Measurements from ENCODE around the gene RASSF7. TPM values are rescaled to one million over a fixed set of nuclear protein-coding genes. Genes with fewer than 3 reads are reported as not detected.

RASSF7 gene
- total and polyA plus RNA-seq, 2 donors (not counting 1 experiment from before 2014, with no cell fraction given): 29.8 to 89.3 TPM

DNA sequence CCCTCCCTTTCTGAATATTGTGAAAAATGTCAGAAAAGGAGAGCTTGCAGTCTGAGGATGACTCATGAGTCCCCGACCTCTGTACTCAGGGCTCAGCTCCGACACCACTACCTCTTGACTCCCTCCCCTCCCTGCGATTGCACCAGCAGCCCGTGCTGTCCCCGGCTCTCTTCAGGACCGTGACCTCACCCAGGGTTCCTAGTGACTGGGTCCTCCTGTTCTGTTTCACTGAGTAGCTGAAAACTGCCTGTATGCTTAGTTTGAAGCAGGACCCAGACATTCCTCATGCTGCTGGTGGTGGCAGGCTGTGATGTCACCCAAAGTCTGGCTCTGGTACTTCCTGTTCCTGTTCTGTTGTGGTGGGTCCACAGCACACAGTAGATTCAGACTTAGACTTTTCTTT lies 27.2 kb downstream of the RASSF7 start:
- Histone ChIP-seq H3K4me2 (replicated peaks; ENCODE audit: low read depth, low read length, poor library complexity, severe bottlenecking) (no peak overlapping the region), H3K4me3 (ENCODE audit: control extremely low read depth in 1 of 5, extremely low read depth in 1 of 5, insufficient read depth in 1 of 5, low read depth in 2 of 5, low read length in 4 of 5) (no peak overlapping the region), H3K79me2 (ENCODE audit: control insufficient read depth, insufficient read depth, low read length) (peaks cover 61% of the 10 kb centered on the region), H2AFZ (ENCODE audit: insufficient read depth, low read depth, low read length, poor library complexity, severe bottlenecking) (no peak overlapping the region), H3K9me3 (ENCODE audit: control extremely low read depth in 1 of 3, control insufficient read depth in 2 of 3, insufficient read depth in 1 of 3, low read length in 2 of 3) (no peaks in the 10 kb centered on the region), H3K36me3 (replicated peaks in 1 of 2; ENCODE audit: control extremely low read depth in 1 of 2, control insufficient read depth in 1 of 2, extremely low read depth in 1 of 2, insufficient read depth in 2 of 2, low read length in 1 of 2) (peaks cover 0 to 69% of the 10 kb centered on the region in 2 experiments), H3K27me3 (replicated peaks in 1 of 4; ENCODE audit: control extremely low read depth in 1 of 4, control insufficient read depth in 3 of 4, insufficient read depth in 4 of 4, low read length in 3 of 4) (no peaks in the 10 kb centered on the region), H3K27ac (ENCODE audit: low read length in 2 of 2) (no peak overlapping the region), H3K9ac (ENCODE audit: low read length) (no peak overlapping the region), H3K4me1 (ENCODE audit: control insufficient read depth in 2 of 2, insufficient read depth in 2 of 2, low read length in 2 of 2) (peaks cover 0 to 3% of the 10 kb centered on the region in 2 donors), H4K20me1 (ENCODE audit: control insufficient read depth, insufficient read depth, low read length, poor library complexity, severe bottlenecking) (peaks cover 75% of the 10 kb centered on the region)
- TF ChIP-seq, protein P1, sequence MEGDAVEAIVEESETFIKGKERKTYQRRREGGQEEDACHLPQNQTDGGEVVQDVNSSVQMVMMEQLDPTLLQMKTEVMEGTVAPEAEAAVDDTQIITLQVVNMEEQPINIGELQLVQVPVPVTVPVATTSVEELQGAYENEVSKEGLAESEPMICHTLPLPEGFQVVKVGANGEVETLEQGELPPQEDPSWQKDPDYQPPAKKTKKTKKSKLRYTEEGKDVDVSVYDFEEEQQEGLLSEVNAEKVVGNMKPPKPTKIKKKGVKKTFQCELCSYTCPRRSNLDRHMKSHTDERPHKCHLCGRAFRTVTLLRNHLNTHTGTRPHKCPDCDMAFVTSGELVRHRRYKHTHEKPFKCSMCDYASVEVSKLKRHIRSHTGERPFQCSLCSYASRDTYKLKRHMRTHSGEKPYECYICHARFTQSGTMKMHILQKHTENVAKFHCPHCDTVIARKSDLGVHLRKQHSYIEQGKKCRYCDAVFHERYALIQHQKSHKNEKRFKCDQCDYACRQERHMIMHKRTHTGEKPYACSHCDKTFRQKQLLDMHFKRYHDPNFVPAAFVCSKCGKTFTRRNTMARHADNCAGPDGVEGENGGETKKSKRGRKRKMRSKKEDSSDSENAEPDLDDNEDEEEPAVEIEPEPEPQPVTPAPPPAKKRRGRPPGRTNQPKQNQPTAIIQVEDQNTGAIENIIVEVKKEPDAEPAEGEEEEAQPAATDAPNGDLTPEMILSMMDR (IDR thresholded peaks at IDR 0.05): no peak
- no peak for TF ChIP-seq EZH2 (IDR thresholded peaks at IDR 0.05; ENCODE audit: borderline replicate concordance, insufficient read depth, low read depth, low read length, poor library complexity, severe bottlenecking)
- Mint-ChIP-seq H3K4me3 (no peak overlapping the region), H3K27ac (no peak overlapping the region), H3K9me3 (ENCODE audit: insufficient read depth) (no peaks in the 10 kb centered on the region), H3K4me1 (no peaks in the 10 kb centered on the region), H3K27me3 (no peaks in the 10 kb centered on the region)
- ChIA-PET POLR2A (interaction anchor here (0.6 to 0.7 kb wide), 2 partner anchors 27 to 347 kb away, joined by 4 to 7 read pairs; no protein-coding TSS in a partner anchor), CTCF (no interaction called here)
- ATAC-seq (ENCODE audit: low read depth): peak; percentile 31
- DNase-seq: no peak
- intact Hi-C loops (cut with micrococcal nuclease): no loop called here
- 94% methylated on average over 5 of the region's 6 CpGs for WGBS (ENCODE audit: insufficient coverage)

DNA sequence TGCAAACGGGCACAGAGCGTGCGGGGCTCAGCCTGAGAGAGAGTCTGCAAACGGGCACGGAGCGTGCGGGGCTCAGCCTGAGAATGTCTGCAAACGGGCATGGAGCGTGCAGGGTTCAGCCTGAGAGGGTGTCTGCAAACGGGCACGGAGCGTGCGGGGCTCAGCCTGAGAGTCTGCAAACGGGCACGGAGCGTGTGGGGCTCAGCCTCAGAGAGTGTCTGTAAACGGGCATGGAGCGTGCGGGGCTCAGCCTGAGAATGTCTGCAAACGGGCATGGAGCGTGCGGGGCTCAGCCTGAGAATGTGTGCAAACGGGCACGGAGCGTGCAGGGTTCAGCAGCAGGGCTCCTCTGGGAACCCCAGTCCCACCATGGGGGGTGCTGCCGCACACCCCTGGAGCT lies 29.0 kb downstream of the RASSF7 start:
- TF ChIP-seq, protein P1 (IDR thresholded peaks at IDR 0.05): no peak
- TF ChIP-seq EZH2 (IDR thresholded peaks at IDR 0.05; ENCODE audit: borderline replicate concordance, insufficient read depth, low read depth, low read length, poor library complexity, severe bottlenecking): no peak
- H3K27ac Mint-ChIP-seq: no peak overlapping the region

More for the DNA sequence above, 29.0 kb downstream of the RASSF7 start:
- H3K4me2 ChIP-seq (replicated peaks; ENCODE audit: low read depth, low read length, poor library complexity, severe bottlenecking): no peak overlapping the region
- ATAC-seq (ENCODE audit: low read depth) (no peak), DNase-seq (no peak)
- peaks cover 0 to 3% of the 10 kb centered on the region in 2 donors for H3K4me1 ChIP-seq (ENCODE audit: control insufficient read depth in 2 of 2, insufficient read depth in 2 of 2, low read length in 2 of 2)
- no peaks in the 10 kb centered on the region for H3K27me3 ChIP-seq (replicated peaks in 1 of 4; ENCODE audit: control extremely low read depth in 1 of 4, control insufficient read depth in 3 of 4, insufficient read depth in 4 of 4, low read length in 3 of 4)
- WGBS (ENCODE audit: insufficient coverage): 94% methylated on average over 26 of the region's 26 CpGs
- H3K4me3 Mint-ChIP-seq: no peak overlapping the region
- H4K20me1 ChIP-seq (ENCODE audit: control insufficient read depth, insufficient read depth, low read length, poor library complexity, severe bottlenecking): peaks cover 74% of the 10 kb centered on the region
- no peaks in the 10 kb centered on the region for H3K27me3 Mint-ChIP-seq
- ChIA-PET POLR2A (no interaction called here), CTCF (no interaction called here)
- peaks cover 52% of the 10 kb centered on the region for H3K79me2 ChIP-seq (ENCODE audit: control insufficient read depth, insufficient read depth, low read length)
- no peak overlapping the region for H3K9ac ChIP-seq (ENCODE audit: low read length)
- H3K9me3 Mint-ChIP-seq (ENCODE audit: insufficient read depth): no peaks in the 10 kb centered on the region
- intact Hi-C loops (cut with micrococcal nuclease): no loop called here
- H3K36me3 ChIP-seq (replicated peaks in 1 of 2; ENCODE audit: control extremely low read depth in 1 of 2, control insufficient read depth in 1 of 2, extremely low read depth in 1 of 2, insufficient read depth in 2 of 2, low read length in 1 of 2): peaks cover 0 to 76% of the 10 kb centered on the region in 2 experiments
- no peak overlapping the region for H3K27ac ChIP-seq (ENCODE audit: low read length in 2 of 2)
- H3K9me3 ChIP-seq (ENCODE audit: control extremely low read depth in 1 of 3, control insufficient read depth in 2 of 3, insufficient read depth in 1 of 3, low read length in 2 of 3): no peaks in the 10 kb centered on the region
- no peaks in the 10 kb centered on the region for H3K4me1 Mint-ChIP-seq
- H2AFZ ChIP-seq (ENCODE audit: insufficient read depth, low read depth, low read length, poor library complexity, severe bottlenecking): no peak overlapping the region
- H3K4me3 ChIP-seq (ENCODE audit: control extremely low read depth in 1 of 5, extremely low read depth in 1 of 5, insufficient read depth in 1 of 5, low read depth in 2 of 5, low read length in 4 of 5): no peak overlapping the region

All from B cell (primary cell).